ENCODE results near the gene DDX47.

DNA sequence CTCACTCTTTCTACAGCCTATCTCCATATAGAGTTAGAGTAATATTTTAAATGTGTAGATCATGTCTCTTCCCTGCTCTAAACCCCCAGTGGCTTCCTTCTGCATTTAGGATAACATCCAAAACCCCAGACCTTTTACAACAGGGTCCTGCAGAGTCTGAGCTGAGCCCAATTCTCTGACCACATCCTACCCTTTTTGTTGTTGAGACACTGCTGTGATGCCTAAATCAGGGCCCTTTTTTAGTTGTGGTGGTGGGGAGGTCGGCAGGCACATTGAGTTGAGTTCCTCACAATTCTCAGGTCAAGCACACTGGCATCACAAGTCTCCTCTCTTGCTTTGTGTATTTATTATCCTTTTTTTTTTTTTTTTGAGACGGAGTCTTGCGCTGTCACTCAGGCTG is 1.8 kb upstream of the DDX47 start:
- TF ChIP-seq, protein P1, sequence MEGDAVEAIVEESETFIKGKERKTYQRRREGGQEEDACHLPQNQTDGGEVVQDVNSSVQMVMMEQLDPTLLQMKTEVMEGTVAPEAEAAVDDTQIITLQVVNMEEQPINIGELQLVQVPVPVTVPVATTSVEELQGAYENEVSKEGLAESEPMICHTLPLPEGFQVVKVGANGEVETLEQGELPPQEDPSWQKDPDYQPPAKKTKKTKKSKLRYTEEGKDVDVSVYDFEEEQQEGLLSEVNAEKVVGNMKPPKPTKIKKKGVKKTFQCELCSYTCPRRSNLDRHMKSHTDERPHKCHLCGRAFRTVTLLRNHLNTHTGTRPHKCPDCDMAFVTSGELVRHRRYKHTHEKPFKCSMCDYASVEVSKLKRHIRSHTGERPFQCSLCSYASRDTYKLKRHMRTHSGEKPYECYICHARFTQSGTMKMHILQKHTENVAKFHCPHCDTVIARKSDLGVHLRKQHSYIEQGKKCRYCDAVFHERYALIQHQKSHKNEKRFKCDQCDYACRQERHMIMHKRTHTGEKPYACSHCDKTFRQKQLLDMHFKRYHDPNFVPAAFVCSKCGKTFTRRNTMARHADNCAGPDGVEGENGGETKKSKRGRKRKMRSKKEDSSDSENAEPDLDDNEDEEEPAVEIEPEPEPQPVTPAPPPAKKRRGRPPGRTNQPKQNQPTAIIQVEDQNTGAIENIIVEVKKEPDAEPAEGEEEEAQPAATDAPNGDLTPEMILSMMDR (IDR thresholded peaks at IDR 0.05 in 8 of 11, conservative IDR thresholded peaks at IDR 0.05 in 3 of 11), result no peak
- TF ChIP-seq POLR2A (IDR thresholded peaks at IDR 0.05), result no peak
